Measurements from ENCODE around the gene DNAJC2.

DNAJC2 gene, protein sequence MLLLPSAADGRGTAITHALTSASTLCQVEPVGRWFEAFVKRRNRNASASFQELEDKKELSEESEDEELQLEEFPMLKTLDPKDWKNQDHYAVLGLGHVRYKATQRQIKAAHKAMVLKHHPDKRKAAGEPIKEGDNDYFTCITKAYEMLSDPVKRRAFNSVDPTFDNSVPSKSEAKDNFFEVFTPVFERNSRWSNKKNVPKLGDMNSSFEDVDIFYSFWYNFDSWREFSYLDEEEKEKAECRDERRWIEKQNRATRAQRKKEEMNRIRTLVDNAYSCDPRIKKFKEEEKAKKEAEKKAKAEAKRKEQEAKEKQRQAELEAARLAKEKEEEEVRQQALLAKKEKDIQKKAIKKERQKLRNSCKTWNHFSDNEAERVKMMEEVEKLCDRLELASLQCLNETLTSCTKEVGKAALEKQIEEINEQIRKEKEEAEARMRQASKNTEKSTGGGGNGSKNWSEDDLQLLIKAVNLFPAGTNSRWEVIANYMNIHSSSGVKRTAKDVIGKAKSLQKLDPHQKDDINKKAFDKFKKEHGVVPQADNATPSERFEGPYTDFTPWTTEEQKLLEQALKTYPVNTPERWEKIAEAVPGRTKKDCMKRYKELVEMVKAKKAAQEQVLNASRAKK
- 81.7 to 111 reads per million in 2 donors for total RNA-seq

DNA sequence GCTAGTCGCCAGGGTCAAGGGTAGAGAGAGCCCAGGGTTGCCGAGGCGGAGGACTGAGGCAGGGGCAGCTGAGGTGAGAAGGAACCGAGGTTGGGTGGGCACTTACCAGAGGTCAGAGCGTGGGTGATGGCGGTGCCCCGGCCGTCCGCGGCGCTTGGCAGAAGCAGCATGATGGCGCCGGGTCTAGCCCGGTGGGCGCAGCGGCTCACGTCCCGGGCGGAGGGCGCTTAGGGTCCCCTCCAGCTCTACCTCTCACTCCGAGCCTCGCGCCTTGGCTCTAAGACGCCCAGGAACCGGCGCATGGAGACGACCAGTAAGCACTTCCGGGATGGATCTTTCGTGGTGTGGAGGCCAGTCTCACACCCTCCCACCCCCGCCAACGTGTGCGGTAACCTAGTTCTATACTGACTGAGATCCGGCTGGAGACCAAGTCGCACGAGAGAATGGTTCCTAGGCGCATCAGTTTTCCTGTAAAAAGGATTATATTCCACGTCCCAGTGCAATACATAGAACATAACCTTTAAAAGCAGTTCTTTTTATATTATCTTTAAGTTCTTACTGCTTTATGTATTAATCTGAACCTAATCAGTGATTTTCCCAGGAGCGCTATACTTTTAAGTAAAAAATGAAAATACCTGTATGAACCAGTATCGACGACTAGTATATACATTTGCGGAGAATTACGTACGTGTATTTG is at the start of gene DNAJC2:
Gene DNAJC2, minus strand, starts transcription at position 315 of the 697 bp plus-strand sequence. Its CDS starts 145 bp downstream, at position 170.
- peak; percentile 59 to 96 (median 81) for DNase-seq

DNA sequence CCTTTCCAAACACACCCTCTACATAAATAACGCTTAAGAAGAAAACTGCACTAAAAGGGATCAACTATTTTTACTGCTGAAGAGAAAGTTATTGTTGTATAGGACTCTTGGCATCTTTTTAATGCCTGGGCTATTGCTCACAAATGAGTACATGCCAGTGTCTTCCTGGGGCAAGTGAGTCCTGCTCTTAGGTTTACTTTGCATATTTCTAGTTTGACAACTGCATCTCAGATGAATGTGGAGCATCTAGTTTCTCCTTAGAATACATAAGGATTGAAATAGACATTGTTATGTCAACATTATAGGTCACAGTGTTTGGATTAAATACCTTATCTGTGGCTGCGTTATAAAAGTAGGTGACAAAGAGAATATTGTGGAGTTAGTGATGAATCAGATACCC is 47.4 kb upstream of the DNAJC2 start:
- no peak for DNase-seq

DNA sequence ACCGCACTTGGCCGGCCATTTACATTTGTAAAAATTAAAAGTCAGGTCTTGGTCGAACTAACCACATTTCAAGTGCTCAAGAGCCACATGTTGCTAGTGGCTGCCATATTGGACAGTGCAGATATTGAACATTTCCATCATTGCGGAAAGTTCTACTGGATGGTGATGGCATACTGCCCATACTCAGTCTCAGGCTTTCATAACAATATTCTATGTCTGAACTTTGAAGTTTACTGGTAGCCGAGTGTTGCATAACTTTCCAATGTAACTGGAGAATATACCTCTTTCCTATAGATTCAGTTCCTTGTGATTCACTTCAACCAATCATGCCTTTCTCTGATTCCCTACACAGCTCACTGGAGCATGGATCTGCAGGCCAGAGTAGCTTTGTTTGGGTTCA is 46.6 kb upstream of the DNAJC2 start:
- DNase-seq = no peak

DNA sequence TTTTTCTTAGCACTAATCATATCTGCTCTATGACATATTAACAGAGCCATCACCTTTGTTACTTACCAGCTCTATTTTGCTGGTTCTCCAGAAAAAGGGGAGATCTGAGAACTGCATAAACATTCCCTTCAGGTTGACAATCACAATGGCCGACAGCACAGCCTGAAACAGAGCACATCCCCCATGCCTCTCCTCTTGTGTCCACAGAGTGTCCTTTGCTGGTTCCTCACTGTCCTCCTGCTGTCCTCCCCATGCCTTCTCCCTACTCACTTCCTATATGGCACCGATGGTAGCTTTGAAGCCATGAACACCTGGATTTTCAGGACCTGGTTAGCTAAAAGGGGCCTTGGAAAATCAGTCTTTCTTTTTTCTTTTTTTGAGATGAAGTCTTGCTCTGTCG is 44.7 kb upstream of the DNAJC2 start:
- no peak for DNase-seq

DNA sequence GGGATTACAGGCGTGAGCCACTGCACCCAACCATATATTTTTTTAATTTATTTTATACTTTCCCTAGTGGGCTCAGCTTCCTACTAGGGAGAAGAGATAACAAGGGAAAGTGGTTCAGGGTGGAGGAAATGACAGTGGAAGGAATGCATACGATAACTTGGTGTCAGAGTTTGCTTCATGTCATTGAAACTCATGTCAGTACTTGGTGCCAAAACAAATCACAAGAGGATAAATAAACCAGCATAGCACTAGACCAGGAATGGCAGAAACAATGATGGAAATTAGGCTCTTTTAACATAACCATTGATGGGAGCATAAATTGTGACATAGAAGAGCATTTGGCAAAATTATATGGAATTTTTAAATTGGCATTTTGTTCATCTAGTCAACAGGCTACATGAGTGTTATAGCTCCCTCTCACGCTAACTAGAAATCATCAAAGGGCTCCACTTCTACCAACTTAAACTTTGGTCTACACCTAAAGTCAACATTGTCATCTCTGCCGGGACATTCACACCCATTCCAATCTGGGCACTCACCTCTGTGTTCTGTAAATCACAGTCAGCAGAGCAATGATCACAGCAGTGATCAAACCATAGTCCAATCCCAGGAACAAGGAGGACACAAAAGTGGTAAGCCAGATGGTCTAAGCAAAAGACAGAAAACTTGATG is 44.0 kb upstream of the DNAJC2 start:
- DNase-seq = no peak

DNA sequence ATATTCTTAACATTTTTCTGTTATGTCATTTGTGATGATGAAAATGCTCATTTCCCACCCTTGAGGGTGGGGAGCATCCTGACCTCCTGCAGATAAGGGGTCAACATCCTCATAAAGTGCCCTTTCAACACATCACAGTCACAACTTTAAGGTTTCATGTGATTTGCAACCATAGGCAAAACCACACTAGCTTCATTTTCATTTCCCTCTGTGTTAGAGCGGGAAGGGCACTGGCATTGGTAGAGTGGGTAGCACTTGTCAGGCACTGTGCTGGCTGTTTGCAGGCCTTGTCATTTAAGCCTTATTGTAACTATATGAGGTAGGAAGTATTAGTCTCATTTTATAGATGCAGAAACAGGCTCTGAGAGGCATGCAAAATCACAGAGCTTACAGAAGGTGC is 42.7 kb upstream of the DNAJC2 start:
- no peak for DNase-seq

DNA sequence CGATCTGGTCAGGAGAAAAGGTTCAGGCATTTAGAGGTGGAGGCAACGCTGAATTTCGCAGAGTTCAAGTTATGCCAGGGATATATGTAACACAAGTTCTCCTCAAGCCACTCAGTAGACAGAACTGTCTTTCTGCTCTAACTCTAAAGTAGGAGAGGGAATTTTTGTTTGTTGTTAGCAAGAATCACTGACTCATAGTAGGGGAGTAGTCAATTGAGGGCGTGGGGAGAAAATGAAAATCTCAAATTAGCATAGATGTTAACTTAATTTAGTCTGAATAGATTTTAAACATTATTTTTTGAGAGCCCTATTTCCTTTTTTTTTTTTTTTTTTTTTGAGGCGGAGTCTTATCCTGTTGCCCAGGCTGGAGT is 37.5 kb upstream of the DNAJC2 start:
- no peak for DNase-seq

DNA sequence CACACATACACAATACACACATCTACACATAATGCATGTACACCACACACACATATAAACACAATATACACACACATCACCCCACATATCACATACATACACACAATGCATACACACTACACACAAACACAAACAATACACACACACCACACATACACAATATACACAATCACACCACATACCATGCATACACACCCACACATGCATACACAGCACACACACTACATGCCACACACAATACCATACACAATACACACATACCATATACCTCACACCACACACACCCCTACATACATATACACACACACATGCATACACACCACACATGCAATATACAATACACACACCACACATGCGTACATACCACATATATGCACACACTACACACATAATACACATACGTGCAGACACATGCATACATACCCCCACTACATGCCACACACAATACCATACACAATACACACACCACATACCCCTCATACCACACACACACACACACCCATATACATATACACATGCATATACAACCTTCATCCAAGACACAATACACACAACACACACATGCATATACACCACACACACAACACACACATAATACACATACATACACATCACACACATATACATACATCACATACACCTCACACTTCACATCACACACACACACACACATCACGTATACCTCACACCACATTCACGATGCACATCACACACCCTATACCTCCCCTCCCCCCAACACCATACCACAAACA is 36.9 kb upstream of the DNAJC2 start:
- no peak for DNase-seq

DNA sequence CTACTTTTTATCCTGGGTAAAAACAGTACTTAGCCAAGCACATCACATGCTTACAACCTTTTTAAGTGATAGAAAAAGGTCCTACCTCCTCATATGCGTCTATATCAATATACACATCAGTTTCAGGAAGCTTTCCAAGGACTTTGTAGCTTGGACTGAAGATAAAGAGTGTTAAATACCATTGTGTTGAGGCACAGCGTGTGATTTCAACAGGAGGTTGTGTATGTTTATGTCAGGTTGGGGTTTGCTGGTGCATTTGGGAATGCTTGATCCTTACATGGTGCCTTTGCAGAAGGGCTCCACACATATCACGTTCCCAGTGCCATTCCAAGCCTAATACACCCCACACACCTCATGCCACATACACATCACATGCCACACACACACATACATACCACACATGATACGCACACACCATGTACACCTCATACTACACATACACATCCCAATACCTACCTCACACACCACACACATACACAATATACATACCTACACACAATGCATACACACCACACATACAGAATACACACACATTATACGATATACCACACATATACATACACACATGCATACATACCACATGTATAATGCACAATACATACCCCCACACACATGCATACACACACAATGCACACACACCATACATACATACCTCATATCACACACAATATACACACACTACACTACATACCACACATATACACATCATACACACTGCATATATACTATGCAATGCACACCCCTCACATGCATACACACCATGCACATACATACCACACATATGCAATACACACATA is 36.0 kb upstream of the DNAJC2 start:
- no peak for DNase-seq

DNA sequence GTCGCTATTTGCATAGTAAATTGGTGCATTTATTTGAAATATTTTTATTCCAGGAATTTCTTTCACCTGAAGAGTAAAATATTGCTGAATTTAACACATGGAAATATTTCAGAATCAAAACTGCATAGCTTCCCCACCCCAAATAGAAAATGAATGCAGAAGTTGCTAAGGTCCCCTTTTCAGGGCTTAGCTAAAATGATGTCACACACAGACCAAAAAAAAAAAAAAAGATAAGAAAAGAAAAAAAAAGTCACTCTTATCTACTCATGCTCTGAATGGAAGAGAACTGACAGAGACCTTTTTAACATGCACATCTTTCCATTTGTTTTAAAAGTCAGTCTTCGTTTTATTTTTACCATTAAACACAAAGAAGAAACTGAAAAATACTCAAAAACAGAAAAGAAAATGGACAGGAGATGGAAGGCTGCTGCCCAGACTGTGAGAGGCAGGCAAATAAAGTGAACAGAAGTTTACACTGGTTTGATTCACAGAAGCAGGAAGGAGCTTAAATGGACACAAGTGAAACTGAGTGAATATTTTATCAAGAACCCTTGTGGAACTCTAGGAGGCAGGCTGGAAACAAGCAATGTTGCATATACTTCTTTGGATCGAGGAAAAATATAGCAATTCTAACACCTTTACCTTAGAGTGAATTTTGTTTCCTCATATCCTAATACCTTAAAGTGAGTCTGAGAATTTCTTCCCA is 34.9 kb upstream of the DNAJC2 start:
- DNase-seq = no peak

DNA sequence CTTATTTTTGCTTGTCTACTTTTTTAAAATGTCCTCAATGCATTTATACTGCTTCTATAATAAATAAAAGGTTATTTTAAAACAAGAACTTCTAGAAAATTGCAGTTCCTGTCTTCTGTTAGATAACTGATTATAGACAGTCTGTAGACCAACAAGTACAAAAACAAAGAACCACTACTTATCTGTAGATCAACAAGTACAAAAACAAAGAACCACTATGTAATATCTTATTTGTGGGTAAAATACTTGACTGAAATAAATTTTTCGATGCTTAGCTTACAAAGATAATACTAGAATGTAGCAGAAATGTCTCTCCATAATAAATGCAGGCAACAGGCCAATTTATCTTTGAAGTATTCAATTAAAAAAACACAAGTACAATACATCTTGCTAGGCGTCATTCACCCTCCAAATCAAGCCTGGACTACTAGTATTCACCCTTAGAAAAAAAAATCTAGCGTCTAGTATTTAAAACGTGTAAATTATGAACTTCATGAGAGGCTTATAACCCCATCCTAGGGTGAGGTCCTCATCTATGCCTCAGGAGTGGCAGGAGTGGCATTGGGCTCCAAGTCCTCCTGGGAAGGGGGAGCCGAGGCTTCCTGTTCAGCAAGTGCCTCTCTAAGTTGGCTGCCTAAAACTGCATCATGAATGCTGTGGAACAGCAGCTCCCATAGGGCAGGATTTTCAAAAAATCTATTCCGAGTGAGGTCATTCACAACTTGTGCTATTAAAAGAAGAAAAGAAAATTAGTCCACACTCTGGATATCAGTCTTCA is 29.5 kb upstream of the DNAJC2 start:
- DNase-seq = peak in 1 of 5 experiments; percentile 57

DNA sequence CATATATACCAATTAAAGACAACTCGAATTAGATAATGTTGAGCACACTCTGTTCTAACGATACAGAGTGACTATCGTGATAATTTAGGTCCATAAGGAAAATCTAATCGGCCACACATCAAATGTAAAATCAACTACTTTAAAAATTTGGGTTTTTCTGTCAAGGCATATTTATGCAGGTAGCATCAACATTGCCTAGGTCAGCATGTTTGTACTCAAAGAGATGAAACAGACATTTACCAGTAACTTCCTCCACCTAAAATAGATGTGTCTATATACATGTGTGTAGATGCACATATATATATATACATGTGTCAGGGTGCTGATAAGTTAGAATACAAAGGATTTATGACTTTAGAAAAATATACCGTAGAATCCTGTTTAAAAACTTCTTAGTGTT is 24.9 kb upstream of the DNAJC2 start:
- no peak for DNase-seq

DNA sequence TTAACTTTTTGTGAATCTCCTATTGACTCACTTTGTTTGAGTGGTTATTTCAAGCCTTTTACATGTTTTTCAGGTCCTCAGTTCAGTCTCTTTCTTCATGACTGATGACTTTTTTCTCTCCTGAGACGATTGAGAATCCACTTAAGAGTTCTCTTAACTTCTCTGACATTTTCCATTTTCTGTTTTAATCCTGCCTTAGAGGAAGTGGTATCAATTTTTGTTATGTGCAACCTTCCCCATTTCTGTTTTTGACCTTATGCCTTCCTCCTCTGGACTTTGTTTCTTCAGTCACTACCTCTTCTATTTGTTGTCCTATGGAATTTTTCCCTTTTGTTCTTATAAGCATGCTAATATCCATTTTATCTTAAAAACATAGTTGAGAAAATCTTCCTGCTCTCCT is 5.2 kb upstream of the DNAJC2 start:
- peak in 1 of 5 experiments; percentile 26 for DNase-seq

DNA sequence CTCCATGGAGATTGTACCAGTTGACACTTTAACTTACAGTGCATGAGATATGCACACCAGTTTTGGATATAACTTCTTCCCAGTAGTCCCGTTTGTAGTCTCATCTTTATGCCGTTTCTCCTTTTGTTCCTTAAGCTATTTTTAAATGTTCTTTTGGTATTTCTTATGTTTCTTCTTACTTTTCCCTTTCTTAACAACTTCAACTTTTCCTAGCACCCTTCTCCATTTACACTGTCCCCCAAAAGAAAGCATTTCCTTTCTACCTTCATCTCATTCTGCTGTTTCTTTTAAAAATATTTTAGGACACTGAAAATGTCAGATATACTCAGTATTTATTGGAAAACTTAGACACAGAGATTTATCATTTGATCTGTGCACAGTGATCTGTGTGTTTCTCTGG is 4.4 kb upstream of the DNAJC2 start:
- DNase-seq = no peak

DNA sequence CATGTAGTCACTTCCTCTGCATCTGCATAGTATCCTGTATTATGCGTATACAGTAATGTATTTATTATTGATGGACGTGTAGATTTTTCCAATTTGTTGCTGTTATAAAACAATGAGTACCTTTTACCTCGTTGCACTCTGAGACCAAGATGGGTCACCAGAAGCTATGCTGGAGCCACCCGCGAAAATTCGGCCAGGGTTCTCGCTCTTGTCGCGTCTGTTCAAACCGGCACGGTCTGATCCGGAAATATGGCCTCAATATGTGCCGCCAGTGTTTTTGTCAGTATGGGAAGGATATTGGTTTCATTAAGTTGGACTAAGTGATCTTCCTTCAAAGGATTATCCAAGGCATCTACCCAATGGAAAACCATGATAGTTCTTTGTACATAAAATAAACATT is 3.9 kb upstream of the DNAJC2 start:
- peak in 1 of 5 experiments; percentile 40 for DNase-seq

DNA sequence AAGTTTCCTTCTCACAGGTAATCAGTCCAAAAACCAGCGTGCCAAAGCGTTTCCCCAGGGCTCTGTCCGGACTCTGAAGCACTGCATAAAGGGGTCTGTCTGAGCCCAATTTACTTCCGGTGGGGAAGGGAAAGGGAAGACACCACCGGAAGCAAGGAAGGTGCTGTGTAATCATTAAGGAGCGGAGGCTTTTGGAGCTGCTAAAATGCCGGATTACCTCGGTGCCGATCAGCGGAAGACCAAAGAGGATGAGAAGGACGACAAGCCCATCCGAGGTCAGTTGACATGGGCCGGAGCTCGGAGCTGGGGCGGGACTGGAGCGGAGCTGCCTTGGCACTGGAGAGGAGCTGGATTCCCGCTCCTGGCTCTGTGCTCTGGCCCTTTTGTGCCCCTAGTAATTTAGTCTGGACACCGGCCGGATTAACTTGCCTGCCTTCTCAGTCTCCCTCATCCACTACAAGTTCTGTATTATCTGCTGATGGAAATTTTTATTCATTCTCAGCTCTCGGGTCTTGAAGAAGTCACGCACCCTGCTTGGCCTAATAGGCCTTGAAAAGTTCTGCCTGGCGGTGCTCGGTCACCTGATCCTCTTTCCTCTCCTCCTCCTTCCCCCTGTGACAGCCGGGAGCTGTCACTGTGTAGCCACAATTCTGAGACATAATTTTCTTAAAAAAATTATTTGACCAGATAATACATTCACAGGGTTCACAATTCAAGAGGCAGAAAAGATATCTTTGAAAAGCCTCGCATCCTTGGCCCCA is 3.1 kb upstream of the DNAJC2 start, which contains the start of gene PSMC2:
Gene PSMC2, plus strand, starts transcription at position 137 of the 761 bp plus-strand sequence. Its CDS starts 69 bp downstream, at position 206.
- peak; percentile 39 to 95 (median 74) for DNase-seq

DNA sequence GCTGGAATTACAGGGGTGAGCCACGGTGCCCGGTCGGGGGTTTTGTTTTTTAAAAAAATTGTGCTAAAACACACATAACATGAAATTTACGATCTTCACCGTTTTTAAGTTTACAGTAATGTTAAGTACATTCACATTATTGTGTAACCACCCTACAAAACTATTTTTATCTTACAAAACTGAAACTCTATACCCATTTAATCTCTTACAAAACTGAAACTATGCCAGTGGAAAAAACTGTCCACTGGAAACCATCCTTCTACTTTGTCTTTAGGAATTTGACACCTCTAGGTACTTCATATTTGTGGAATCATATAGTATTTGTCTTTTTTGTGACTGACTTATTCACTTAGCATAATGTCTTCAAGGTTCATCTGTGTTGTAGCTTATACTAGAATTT is 1.8 kb upstream of the DNAJC2 start:
- no peak for DNase-seq

DNA sequence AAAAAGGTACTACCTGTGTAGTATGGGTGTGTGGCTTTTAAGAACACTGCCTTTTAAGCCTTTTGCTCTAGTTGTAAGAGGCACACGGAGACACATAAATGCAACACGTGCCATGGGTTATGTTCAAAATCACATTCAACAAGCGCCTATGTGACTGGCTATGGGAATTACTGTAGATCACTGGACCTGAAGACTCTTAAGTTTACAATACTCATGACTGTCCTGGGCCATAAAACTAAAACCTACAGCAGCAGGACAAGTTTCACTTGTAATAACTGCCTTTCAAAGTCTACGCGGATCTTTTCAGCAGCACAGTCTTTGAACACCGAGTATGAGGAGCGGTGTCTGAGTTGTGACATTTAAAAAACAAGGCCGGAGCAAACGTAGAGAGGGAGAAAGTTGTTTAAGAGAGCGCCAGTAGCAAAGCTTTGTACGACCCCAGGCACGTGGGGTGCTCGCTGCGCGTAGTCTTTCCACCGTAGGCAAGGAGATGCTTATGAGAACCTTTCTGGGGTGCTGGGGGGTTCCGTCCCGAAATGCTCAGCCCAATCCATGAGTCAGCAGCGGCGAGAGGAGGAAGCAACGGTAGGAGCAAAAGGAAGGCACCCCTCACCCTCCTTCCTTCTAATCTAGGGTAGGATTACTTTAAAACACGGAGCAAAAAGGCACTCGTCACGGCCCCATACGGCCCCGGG is 662 bp downstream of the DNAJC2 start:
- peak in 3 of 5 experiments; percentile 12 to 60 (median 14) for DNase-seq

All from T-helper 2 cell (primary cell).